Measurements from ENCODE around the gene NCL.

The NCL gene

DNA sequence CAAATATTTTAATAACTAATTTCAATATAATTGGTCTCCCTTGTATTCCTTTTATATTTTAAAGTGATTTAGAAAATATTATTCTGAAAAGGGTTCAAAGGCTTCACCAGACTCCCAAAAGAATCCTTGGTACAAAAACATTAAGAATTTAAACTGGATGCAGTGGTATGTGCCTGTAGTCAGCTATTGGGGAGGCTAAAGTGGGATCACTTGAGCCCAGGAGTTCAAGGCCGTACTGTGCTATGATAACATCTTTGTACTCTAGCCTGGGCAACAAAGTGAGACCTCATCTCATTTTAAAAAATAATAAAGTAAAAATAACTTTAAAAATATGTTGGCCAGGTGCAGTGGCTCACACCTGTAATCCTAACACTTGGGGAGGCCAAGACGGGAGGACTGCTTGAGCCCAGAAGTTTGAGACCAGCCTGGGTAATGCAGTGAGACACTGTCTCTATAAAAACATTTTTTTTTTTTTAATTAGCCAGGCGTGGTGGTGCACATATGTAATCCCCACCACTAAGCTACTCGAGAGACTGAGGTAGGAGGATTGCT, 14.7 kb downstream of the NCL start:
- Histone ChIP-seq H3K9ac (ENCODE audit: low read length) (no peak overlapping the region), H2AFZ (ENCODE audit: low read depth, low read length, severe bottlenecking) (no peak overlapping the region), H3K27me3 (ENCODE audit: low read length) (no peaks in the 10 kb centered on the region), H3K9me2 (replicated peaks; ENCODE audit: insufficient read depth, low read length) (no peaks in the 10 kb centered on the region), H3K27ac (ENCODE audit: low read depth, low read length) (no peak overlapping the region), H4K20me1 (ENCODE audit: low read depth, low read length) (no peaks in the 10 kb centered on the region), H3K4me2 (ENCODE audit: low read depth, low read length, poor library complexity, severe bottlenecking) (no peak overlapping the region), H3F3A (ENCODE audit: insufficient read depth) (peaks cover 48% of the 10 kb centered on the region), H3K36me3 (ENCODE audit: low read length) (peaks cover 3% of the 10 kb centered on the region; the same call in 1 of the 2 replicates), H3K4me3 (ENCODE audit: insufficient read depth, low read length, poor library complexity, severe bottlenecking) (no peak overlapping the region), H3K79me2 (ENCODE audit: insufficient read depth, low read length) (no peaks in the 10 kb centered on the region), H3K9me3 (ENCODE audit: insufficient read depth, low read length) (no peaks in the 10 kb centered on the region)
- no peak for TF ChIP-seq EZH2phosphoT487 (conservative IDR thresholded peaks at IDR 0.05; ENCODE audit: low read length)
- TF ChIP-seq, protein P1, sequence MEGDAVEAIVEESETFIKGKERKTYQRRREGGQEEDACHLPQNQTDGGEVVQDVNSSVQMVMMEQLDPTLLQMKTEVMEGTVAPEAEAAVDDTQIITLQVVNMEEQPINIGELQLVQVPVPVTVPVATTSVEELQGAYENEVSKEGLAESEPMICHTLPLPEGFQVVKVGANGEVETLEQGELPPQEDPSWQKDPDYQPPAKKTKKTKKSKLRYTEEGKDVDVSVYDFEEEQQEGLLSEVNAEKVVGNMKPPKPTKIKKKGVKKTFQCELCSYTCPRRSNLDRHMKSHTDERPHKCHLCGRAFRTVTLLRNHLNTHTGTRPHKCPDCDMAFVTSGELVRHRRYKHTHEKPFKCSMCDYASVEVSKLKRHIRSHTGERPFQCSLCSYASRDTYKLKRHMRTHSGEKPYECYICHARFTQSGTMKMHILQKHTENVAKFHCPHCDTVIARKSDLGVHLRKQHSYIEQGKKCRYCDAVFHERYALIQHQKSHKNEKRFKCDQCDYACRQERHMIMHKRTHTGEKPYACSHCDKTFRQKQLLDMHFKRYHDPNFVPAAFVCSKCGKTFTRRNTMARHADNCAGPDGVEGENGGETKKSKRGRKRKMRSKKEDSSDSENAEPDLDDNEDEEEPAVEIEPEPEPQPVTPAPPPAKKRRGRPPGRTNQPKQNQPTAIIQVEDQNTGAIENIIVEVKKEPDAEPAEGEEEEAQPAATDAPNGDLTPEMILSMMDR (IDR thresholded peaks at IDR 0.05; ENCODE audit: insufficient read depth, low read length, poor library complexity, severe bottlenecking) = no peak

DNA sequence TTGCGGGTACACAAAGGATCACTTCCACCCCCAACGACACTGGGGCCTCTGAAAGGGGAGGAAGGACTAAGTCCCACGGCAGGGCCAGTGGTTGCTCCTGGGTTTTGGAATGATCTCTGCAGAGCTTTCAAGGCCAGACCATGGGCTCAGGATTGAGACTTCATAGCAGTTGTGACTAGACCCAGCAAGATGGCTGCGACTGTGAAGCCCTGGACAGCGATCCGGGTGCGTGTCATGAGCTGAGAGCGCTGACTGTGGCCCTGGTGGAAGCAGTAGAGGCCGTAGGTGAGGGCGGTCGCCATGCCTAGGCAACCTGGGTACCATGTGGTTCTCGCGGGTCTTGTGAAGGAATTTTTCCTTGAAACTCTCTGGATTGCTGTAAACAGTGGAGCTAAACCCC, 27.3 kb downstream of the NCL start:
- Histone ChIP-seq H3F3A (ENCODE audit: insufficient read depth) (no peaks in the 10 kb centered on the region), H3K79me2 (ENCODE audit: insufficient read depth, low read length) (no peaks in the 10 kb centered on the region)

DNA sequence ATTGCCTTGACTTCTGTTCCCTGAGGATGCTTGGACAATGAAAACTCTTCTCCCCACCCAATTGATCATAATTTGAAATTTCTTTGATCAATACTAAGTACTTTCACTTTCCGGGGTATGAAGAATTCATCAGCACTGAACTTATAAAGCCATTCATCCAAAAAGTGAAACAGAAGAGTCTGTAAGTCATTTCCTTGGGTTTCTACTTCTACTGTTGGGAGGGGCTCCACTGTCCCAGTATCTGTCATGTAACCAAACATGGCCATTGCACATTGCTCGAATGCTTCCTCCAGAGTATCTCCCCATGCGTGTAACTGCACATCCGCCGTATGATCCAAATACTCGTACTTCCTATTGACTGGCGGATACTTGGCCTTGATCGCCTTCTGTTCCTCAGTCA, 30.3 kb downstream of the NCL start:
- Histone ChIP-seq H3F3A (ENCODE audit: insufficient read depth) (no peaks in the 10 kb centered on the region), H3K9ac (ENCODE audit: low read length) (no peak overlapping the region), H2AFZ (ENCODE audit: low read depth, low read length, severe bottlenecking) (no peak overlapping the region)

More for the DNA sequence above, 27.3 kb downstream of the NCL start:
- H3K27me3 ChIP-seq (ENCODE audit: low read length) = no peaks in the 10 kb centered on the region
- H3K9me2 ChIP-seq (replicated peaks; ENCODE audit: insufficient read depth, low read length) = no peaks in the 10 kb centered on the region
- no peak overlapping the region for H3K27ac ChIP-seq (ENCODE audit: low read depth, low read length)
- no peaks in the 10 kb centered on the region for H4K20me1 ChIP-seq (ENCODE audit: low read depth, low read length)
- H3K4me2 ChIP-seq (ENCODE audit: low read depth, low read length, poor library complexity, severe bottlenecking) = no peak overlapping the region
- H3K4me3 ChIP-seq (ENCODE audit: insufficient read depth, low read length, poor library complexity, severe bottlenecking) = no peak overlapping the region
- H3K9ac ChIP-seq (ENCODE audit: low read length) = no peak overlapping the region
- H3K9me3 ChIP-seq (ENCODE audit: insufficient read depth, low read length) = no peaks in the 10 kb centered on the region
- no peak overlapping the region for H2AFZ ChIP-seq (ENCODE audit: low read depth, low read length, severe bottlenecking)
- no peaks in the 10 kb centered on the region for H3K36me3 ChIP-seq (ENCODE audit: low read length)
- TF ChIP-seq, protein P1 (IDR thresholded peaks at IDR 0.05; ENCODE audit: insufficient read depth, low read length, poor library complexity, severe bottlenecking) = no peak
- TF ChIP-seq EZH2phosphoT487 (conservative IDR thresholded peaks at IDR 0.05; ENCODE audit: low read length) = no peak

More for the DNA sequence above, 30.3 kb downstream of the NCL start:
- Histone ChIP-seq H4K20me1 (ENCODE audit: low read depth, low read length) (no peaks in the 10 kb centered on the region), H3K9me3 (ENCODE audit: insufficient read depth, low read length) (no peaks in the 10 kb centered on the region; the same call in 1 of the 2 replicates), H3K27me3 (ENCODE audit: low read length) (no peaks in the 10 kb centered on the region), H3K4me3 (ENCODE audit: insufficient read depth, low read length, poor library complexity, severe bottlenecking) (no peak overlapping the region), H3K4me2 (ENCODE audit: low read depth, low read length, poor library complexity, severe bottlenecking) (no peak overlapping the region), H3K36me3 (ENCODE audit: low read length) (no peaks in the 10 kb centered on the region), H3K79me2 (ENCODE audit: insufficient read depth, low read length) (no peaks in the 10 kb centered on the region), H3K27ac (ENCODE audit: low read depth, low read length) (no peak overlapping the region), H3K9me2 (replicated peaks; ENCODE audit: insufficient read depth, low read length) (no peaks in the 10 kb centered on the region)
- no peak for TF ChIP-seq EZH2phosphoT487 (conservative IDR thresholded peaks at IDR 0.05; ENCODE audit: low read length)
- TF ChIP-seq, protein P1 (IDR thresholded peaks at IDR 0.05; ENCODE audit: insufficient read depth, low read length, poor library complexity, severe bottlenecking) = no peak

Data from SU-DHL-6 (cell line).